ENCODE measurements around the gene ITGAL. TPM values are rescaled to one million over a fixed set of nuclear protein-coding genes. Genes with fewer than 3 reads are reported as not detected.

The ITGAL gene
- total and polyA plus RNA-seq, 2 donors (not counting 1 experiment from before 2014, with no cell fraction given) = 110 to 184 TPM

GRCh38 chr16:30530163-30531037 lies 57.9 kb downstream of the ITGAL start:
- Histone ChIP-seq H3K4me3 (ENCODE audit: control extremely low read depth in 1 of 5, extremely low read depth in 1 of 5, insufficient read depth in 1 of 5, low read depth in 2 of 5, low read length in 4 of 5) (no peak overlapping the region), H3K27ac (ENCODE audit: low read length in 2 of 2) (no peak overlapping the region), H3K79me2 (ENCODE audit: control insufficient read depth, insufficient read depth, low read length) (peaks cover 28% of the 10 kb centered on the region), H3K36me3 (replicated peaks in 1 of 2; ENCODE audit: control extremely low read depth in 1 of 2, control insufficient read depth in 1 of 2, extremely low read depth in 1 of 2, insufficient read depth in 2 of 2, low read length in 1 of 2) (peaks cover 0 to 9% of the 10 kb centered on the region in 2 experiments), H3K9me3 (ENCODE audit: control extremely low read depth in 1 of 3, control insufficient read depth in 2 of 3, insufficient read depth in 1 of 3, low read length in 2 of 3) (no peaks in the 10 kb centered on the region), H3K4me2 (replicated peaks; ENCODE audit: low read depth, low read length, poor library complexity, severe bottlenecking) (no peak overlapping the region), H3K9ac (ENCODE audit: low read length) (no peak overlapping the region), H2AFZ (ENCODE audit: insufficient read depth, low read depth, low read length, poor library complexity, severe bottlenecking) (no peak overlapping the region), H3K27me3 (replicated peaks in 1 of 4; ENCODE audit: control extremely low read depth in 1 of 4, control insufficient read depth in 3 of 4, insufficient read depth in 4 of 4, low read length in 3 of 4) (no peaks in the 10 kb centered on the region), H4K20me1 (ENCODE audit: control insufficient read depth, insufficient read depth, low read length, poor library complexity, severe bottlenecking) (no peaks in the 10 kb centered on the region), H3K4me1 (ENCODE audit: control insufficient read depth in 2 of 2, insufficient read depth in 2 of 2, low read length in 2 of 2) (peaks cover 13 to 42% of the 10 kb centered on the region in 2 donors)
- POLR2A ChIA-PET = no interaction called here
- CTCF ChIA-PET = interaction anchor here (0.5 to 2.0 kb wide), 6 partner anchors 28 to 101 kb away, joined by 3 to 5 read pairs (median 4); partner anchors contain the start of genes DCTPP1 and ZNF764
- Mint-ChIP-seq H3K27me3 (no peaks in the 10 kb centered on the region), H3K4me1 (peaks cover 35% of the 10 kb centered on the region), H3K4me3 (no peak overlapping the region), H3K27ac (peak overlapping the region; percentile 26), H3K9me3 (ENCODE audit: insufficient read depth) (no peaks in the 10 kb centered on the region)
- WGBS (ENCODE audit: insufficient coverage) = 93% methylated on average over 5 of the region's 13 CpGs
- ATAC-seq (ENCODE audit: low read depth) (no peak), DNase-seq (no peak)
- TF ChIP-seq, protein P1, sequence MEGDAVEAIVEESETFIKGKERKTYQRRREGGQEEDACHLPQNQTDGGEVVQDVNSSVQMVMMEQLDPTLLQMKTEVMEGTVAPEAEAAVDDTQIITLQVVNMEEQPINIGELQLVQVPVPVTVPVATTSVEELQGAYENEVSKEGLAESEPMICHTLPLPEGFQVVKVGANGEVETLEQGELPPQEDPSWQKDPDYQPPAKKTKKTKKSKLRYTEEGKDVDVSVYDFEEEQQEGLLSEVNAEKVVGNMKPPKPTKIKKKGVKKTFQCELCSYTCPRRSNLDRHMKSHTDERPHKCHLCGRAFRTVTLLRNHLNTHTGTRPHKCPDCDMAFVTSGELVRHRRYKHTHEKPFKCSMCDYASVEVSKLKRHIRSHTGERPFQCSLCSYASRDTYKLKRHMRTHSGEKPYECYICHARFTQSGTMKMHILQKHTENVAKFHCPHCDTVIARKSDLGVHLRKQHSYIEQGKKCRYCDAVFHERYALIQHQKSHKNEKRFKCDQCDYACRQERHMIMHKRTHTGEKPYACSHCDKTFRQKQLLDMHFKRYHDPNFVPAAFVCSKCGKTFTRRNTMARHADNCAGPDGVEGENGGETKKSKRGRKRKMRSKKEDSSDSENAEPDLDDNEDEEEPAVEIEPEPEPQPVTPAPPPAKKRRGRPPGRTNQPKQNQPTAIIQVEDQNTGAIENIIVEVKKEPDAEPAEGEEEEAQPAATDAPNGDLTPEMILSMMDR (IDR thresholded peaks at IDR 0.05) = no peak
- TF ChIP-seq EZH2 (IDR thresholded peaks at IDR 0.05; ENCODE audit: borderline replicate concordance, insufficient read depth, low read depth, low read length, poor library complexity, severe bottlenecking) = no peak
- intact Hi-C loops (cut with micrococcal nuclease) = no loop called here

Measured in B cell (primary cell).